ENCODE results near the gene RGS7. TPM values are rescaled to one million over a fixed set of nuclear protein-coding genes. Genes with fewer than 3 reads are reported as not detected.

Gene RGS7
- total and polyA plus RNA-seq, 2 of the 4 experiments (the other 2 are of a cell fraction), result 0.58 to 0.72 TPM

DNA sequence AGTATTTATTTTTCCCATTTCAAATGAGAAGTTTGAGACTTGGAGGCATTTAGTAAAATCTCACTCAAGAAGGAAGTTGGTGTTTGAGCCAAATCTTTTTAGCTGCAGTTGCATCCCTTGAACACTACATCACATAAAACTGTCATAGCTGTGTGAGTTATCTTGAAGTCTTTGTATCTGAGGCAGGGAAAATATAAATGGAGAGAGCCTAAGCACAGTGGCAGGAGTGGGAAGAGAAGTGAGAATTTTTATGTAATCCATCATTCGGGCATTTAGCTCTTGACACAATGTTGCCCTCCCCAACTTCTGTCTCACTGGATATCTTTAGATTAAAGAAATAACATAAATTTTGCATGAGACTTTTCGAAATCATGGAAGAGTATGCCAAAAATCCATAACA is 509.7 kb downstream of the RGS7 start:
- no peak overlapping the region for H3K4me2 ChIP-seq (ENCODE audit: low read depth, low read length)
- no peak overlapping the region for H2BK15ac ChIP-seq (ENCODE audit: low read depth, low read length)
- no peak overlapping the region for H3K18ac ChIP-seq (ENCODE audit: low read depth, low read length)
- WGBS, 2 experiments (ENCODE audit: extremely low coverage in 2 of 2, insufficient read length in 1 of 2), result no CpG with 5 or more reads among the region's 2 CpGs
- no peak for TF ChIP-seq NFE2L2 (IDR thresholded peaks at IDR 0.05; ENCODE audit: low read depth, low read length)
- TF ChIP-seq, protein P1, sequence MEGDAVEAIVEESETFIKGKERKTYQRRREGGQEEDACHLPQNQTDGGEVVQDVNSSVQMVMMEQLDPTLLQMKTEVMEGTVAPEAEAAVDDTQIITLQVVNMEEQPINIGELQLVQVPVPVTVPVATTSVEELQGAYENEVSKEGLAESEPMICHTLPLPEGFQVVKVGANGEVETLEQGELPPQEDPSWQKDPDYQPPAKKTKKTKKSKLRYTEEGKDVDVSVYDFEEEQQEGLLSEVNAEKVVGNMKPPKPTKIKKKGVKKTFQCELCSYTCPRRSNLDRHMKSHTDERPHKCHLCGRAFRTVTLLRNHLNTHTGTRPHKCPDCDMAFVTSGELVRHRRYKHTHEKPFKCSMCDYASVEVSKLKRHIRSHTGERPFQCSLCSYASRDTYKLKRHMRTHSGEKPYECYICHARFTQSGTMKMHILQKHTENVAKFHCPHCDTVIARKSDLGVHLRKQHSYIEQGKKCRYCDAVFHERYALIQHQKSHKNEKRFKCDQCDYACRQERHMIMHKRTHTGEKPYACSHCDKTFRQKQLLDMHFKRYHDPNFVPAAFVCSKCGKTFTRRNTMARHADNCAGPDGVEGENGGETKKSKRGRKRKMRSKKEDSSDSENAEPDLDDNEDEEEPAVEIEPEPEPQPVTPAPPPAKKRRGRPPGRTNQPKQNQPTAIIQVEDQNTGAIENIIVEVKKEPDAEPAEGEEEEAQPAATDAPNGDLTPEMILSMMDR (conservative IDR thresholded peaks at IDR 0.05; ENCODE audit: low read depth, low read length), result no peak
- no peak for TF ChIP-seq BHLHE40 (IDR thresholded peaks at IDR 0.05; ENCODE audit: low read depth, low read length)
- POLR2A ChIA-PET (ENCODE audit: unreplicated experiment), result interaction anchor here (0.6 kb wide), 1 partner anchor 18 kb away, joined by 3 read pairs; no protein-coding TSS in a partner anchor
- intact Hi-C loops (cut with micrococcal nuclease), result no loop called here
- H3K27me3 ChIP-seq (ENCODE audit: control insufficient read depth, insufficient read depth, low read length), result no peaks in the 10 kb centered on the region
- H3K9me3 ChIP-seq (ENCODE audit: control insufficient read depth, insufficient read depth, low read length), result peaks cover 2% of the 10 kb centered on the region; the same call in 1 of the 2 replicates
- H3K23ac ChIP-seq (ENCODE audit: low read depth, low read length), result no peak overlapping the region
- no peak overlapping the region for H2AFZ ChIP-seq (replicated peaks; ENCODE audit: low read length, poor library complexity)
- H2AK9ac ChIP-seq (replicated peaks; ENCODE audit: low read depth, low read length, poor library complexity), result no peak overlapping the region
- no peaks in the 10 kb centered on the region for H3K36me3 ChIP-seq (ENCODE audit: control insufficient read depth, insufficient read depth, low read length)
- H3K56ac ChIP-seq (ENCODE audit: extremely low read depth, insufficient read depth, low read length), result no peak overlapping the region
- no peak overlapping the region for H3K27ac ChIP-seq (ENCODE audit: insufficient read depth, low read length)
- CTCF ChIA-PET, result no interaction called here
- no peak overlapping the region for H3K4me3 ChIP-seq (ENCODE audit: insufficient read depth, low read depth, low read length)
- H4K8ac ChIP-seq (ENCODE audit: low read depth in 2 of 2, low read length in 2 of 2), result no peak overlapping the region
- H4K91ac ChIP-seq (ENCODE audit: insufficient read depth, low read depth, low read length), result no peak overlapping the region
- H4K5ac ChIP-seq (ENCODE audit: low read depth, low read length), result no peak overlapping the region
- dilution Hi-C loops (cut with HindIII; ENCODE audit: low sequenced_read_pairs, unreplicated experiment), result no loop called here
- no peak overlapping the region for H2BK20ac ChIP-seq (ENCODE audit: low read depth, low read length)
- ATAC-seq (ENCODE audit: low read depth), result no peak
- no peaks in the 10 kb centered on the region for H4K20me1 ChIP-seq (ENCODE audit: insufficient read depth, low read length)
- no peaks in the 10 kb centered on the region for H3K4me1 ChIP-seq (ENCODE audit: control insufficient read depth, insufficient read depth, low read length)
- H3K79me1 ChIP-seq (ENCODE audit: low read depth in 1 of 2, low read length in 2 of 2), result no peaks in the 10 kb centered on the region
- no peak overlapping the region for H2BK5ac ChIP-seq (ENCODE audit: low read depth, low read length, poor library complexity, severe bottlenecking)
- no peak overlapping the region for H2BK120ac ChIP-seq (ENCODE audit: low read depth, low read length)
- H3K9me1 ChIP-seq (ENCODE audit: insufficient read depth, low read length), result no peaks in the 10 kb centered on the region; the same call in 1 of the 2 replicates
- no TSS peak for BruUV-seq (replicated peaks)
- no peak for DNase-seq
- H3K14ac ChIP-seq (replicated peaks; ENCODE audit: low read depth, low read length), result no peak overlapping the region
- in situ Hi-C loops (cut with MboI; ENCODE audit: low sequenced_read_pairs), result no loop called here
- H2AK5ac ChIP-seq (ENCODE audit: low read depth, low read length), result no peak overlapping the region
- no peak overlapping the region for H3K4ac ChIP-seq (ENCODE audit: low read depth, low read length)
- no peak overlapping the region for H3K9ac ChIP-seq (ENCODE audit: low read depth, low read length)

Measured in IMR-90 (cell line).